Thyroid gland (tissue), 4 donors: ENCODE results near the gene RFTN1. TPM values are rescaled to one million over a fixed set of nuclear protein-coding genes. Genes with fewer than 3 reads are reported as not detected.

ENCODE experiments used
- DNase-seq, 2 donors: peaks; one replicate each; pipeline ENCODE4 v3.0.0-alpha.2; 2019
- H3K27ac ChIP-seq, 3 donors: fragments of 200-600 bp; sonication (generic); 1 replicate in 2 of 3; 2 replicates in 1 of 3; pipeline ENCODE4 v1.5.1; 2016 to 2019; ENCODE audit warnings: mild to moderate bottlenecking in 1 of 3, moderate library complexity in 1 of 3
- H3K27me3 ChIP-seq: fragments of 200-600 bp; sonication (generic); one replicate; pipeline ENCODE4 v1.5.1; 2019
- H3K36me3 ChIP-seq, 2 donors: fragments of 200-600 bp; sonication (generic); one replicate each; pipeline ENCODE4 v1.5.1; 2016 to 2019
- H3K4me1 ChIP-seq, 2 donors: fragments of 200-600 bp; sonication (generic); one replicate each; pipeline ENCODE4 v1.5.1; 2017 to 2019
- H3K4me3 ChIP-seq, 3 donors: fragments of 200-600 bp; sonication (generic); replicated peaks in 1 of 3; 1 replicate in 2 of 3; 2 replicates in 1 of 3; pipeline ENCODE4 v1.5.1; 2016; ENCODE audit warnings: mild to moderate bottlenecking in 1 of 3
- H3K9me3 ChIP-seq: fragments of 200-600 bp; sonication (generic); one replicate; pipeline ENCODE4 v1.5.1; 2017
- CTCF ChIP-seq, 6 experiments: fragments of 200-600 bp in 3 of 6; fragments of 450-650 bp in 3 of 6; sonication (generic) in 3 of 6; IDR thresholded peaks; one replicate each; pipeline ENCODE4 v1.5.1; 2016 to 2019; ENCODE audit warnings: antibody characterized with exemption in 6 of 6, mild to moderate bottlenecking in 2 of 6, inconsistent platforms in 1 of 6, moderate library complexity in 1 of 6
- POLR2A ChIP-seq, 2 donors: fragments of 450-650 bp; IDR thresholded peaks; one replicate each; pipeline ENCODE4 v1.6.1; 2017; ENCODE audit warnings: antibody characterized with exemption in 2 of 2, mild to moderate bottlenecking in 2 of 2, moderate library complexity in 1 of 2
- WGBS, 2 donors: methylation state at CpG; one replicate each; pipeline ENCODE4 v1.1.5; 2017; 5-methylcytosine and 5-hydroxymethylcytosine counted together
- intact Hi-C: fragments of 100-400 bp; cut with DNase I; formaldehyde crosslinking; loops from one replicate; pipeline ENCODE4 v1.15.1; 2023
- total RNA-seq, 4 donors: library from RNA; depleted of rRNA; stranded (reverse); fragments of >200 nt; gene quantifications; one replicate each; pipeline ENCODE4 v1.2.3, GENCODE V29; 2016

RFTN1 gene
- total RNA-seq, 4 donors from 2014 or later: 110 to 239 (median 153) TPM

- Histone ChIP-seq H3K4me1 (peaks cover 30 to 37% of the 10 kb centered on the region in 2 donors), H3K36me3 (no peaks in the 10 kb centered on the region), H3K27ac (peak overlapping the region; percentile 8 to 49 (median 32)), H3K9me3 (no peaks in the 10 kb centered on the region), H3K27me3 (no peaks in the 10 kb centered on the region), H3K4me3 (no peak overlapping the region)
- WGBS, 2 donors: 50 to 65% methylated on average over 3 of the region's 3 CpGs
- intact Hi-C loops: no loop called here
- no peak for TF ChIP-seq POLR2A (IDR thresholded peaks at IDR 0.05)
- TF ChIP-seq CTCF (IDR thresholded peaks at IDR 0.05): no peak
- no peak for DNase-seq
Observed at GRCh38 chr3:16378415-16378814, 135.1 kb downstream of the RFTN1 start.

GRCh38 chr3:16377847-16378302 is 135.6 kb downstream of the RFTN1 start:
- Histone ChIP-seq H3K4me3 (no peak overlapping the region), H3K9me3 (no peaks in the 10 kb centered on the region), H3K27me3 (no peaks in the 10 kb centered on the region), H3K27ac (peak overlapping the region; percentile 8 to 92 (median 32)), H3K4me1 (peaks cover 36 to 43% of the 10 kb centered on the region in 2 donors), H3K36me3 (no peaks in the 10 kb centered on the region)
- intact Hi-C loops: no loop called here
- peak; percentile 28 to 42 for DNase-seq
- TF ChIP-seq POLR2A (IDR thresholded peaks at IDR 0.05) (no peak), CTCF (IDR thresholded peaks at IDR 0.05) (no peak)
- 62 to 73% methylated on average over 14 to 15 of the region's 15 CpGs for WGBS, 2 donors

- H3K4me3 ChIP-seq: no peak overlapping the region
- H3K27ac ChIP-seq: peak overlapping the region in 2 of 3 donors; percentile 32 to 92
- no peak for DNase-seq
- peaks cover 43 to 49% of the 10 kb centered on the region in 2 donors for H3K4me1 ChIP-seq
- no peaks in the 10 kb centered on the region for H3K9me3 ChIP-seq
- intact Hi-C loops: no loop called here
- H3K36me3 ChIP-seq: no peaks in the 10 kb centered on the region
- 73 to 77% methylated on average over 5 of the region's 5 CpGs for WGBS, 2 donors
- TF ChIP-seq POLR2A (IDR thresholded peaks at IDR 0.05): no peak
- no peak for TF ChIP-seq CTCF (IDR thresholded peaks at IDR 0.05)
- no peaks in the 10 kb centered on the region for H3K27me3 ChIP-seq
Observed at GRCh38 chr3:16377196-16377595, 136.3 kb downstream of the RFTN1 start.

- peak overlapping the region; percentile 87 to 94 (median 92) for H3K27ac ChIP-seq
- peaks cover 56 to 63% of the 10 kb centered on the region in 2 donors for H3K4me1 ChIP-seq
- H3K27me3 ChIP-seq: no peaks in the 10 kb centered on the region
- DNase-seq: no peak
- no peaks in the 10 kb centered on the region for H3K36me3 ChIP-seq
- WGBS, 2 donors: 80 to 81% methylated on average over 6 of the region's 6 CpGs
- no peak for TF ChIP-seq CTCF (IDR thresholded peaks at IDR 0.05)
- TF ChIP-seq POLR2A (IDR thresholded peaks at IDR 0.05): no peak
- H3K4me3 ChIP-seq: no peak overlapping the region
- H3K9me3 ChIP-seq: no peaks in the 10 kb centered on the region
- intact Hi-C loops: no loop called here
Observed at GRCh38 chr3:16375891-16376290, 137.6 kb downstream of the RFTN1 start.

DNA sequence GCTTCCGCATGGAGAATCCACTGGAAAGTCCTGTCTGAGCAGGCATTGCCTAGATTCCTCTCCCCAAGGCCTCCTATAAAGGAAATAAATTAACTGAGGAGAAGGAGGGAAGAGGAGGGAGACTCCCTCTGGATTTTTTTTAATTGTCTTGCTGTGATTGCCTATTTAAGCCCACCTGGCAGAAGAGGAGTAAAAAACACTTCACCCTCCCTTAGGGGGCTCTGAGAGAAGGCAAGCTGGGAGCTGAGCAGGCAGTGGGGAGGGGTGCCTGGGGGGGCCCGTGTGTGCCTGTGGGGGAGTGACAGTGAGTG is 138.6 kb downstream of the RFTN1 start:
- Histone ChIP-seq H3K27ac (peak overlapping the region; percentile 87 to 94 (median 92)), H3K4me1 (peaks cover 66 to 72% of the 10 kb centered on the region in 2 donors), H3K36me3 (no peaks in the 10 kb centered on the region), H3K9me3 (no peaks in the 10 kb centered on the region), H3K27me3 (no peaks in the 10 kb centered on the region), H3K4me3 (no peak overlapping the region)
- DNase-seq: no peak
- TF ChIP-seq CTCF (IDR thresholded peaks at IDR 0.05) (no peak), POLR2A (IDR thresholded peaks at IDR 0.05) (no peak)
- 26 to 50% methylated on average over 2 of the region's 2 CpGs for WGBS, 2 donors
- intact Hi-C loops: no loop called here
